Left lung (tissue), 10 donors: Measurements from ENCODE around the gene TSEN34. TPM values are rescaled to one million over a fixed set of nuclear protein-coding genes. Genes with fewer than 3 reads are reported as not detected.

ENCODE experiments used
- ATAC-seq: fragments of 200-7000 bp; cut with Tn5 transposase; one replicate; pipeline ENCODE4 v1.9.1; 2020; ENCODE audit warnings: moderate library complexity
- DNase-seq, 4 donors: peaks; one replicate each; pipeline ENCODE4 v3.0.0-alpha.2; 2013 to 2020
- H3K27ac ChIP-seq, 2 donors: fragments of 200-600 bp; sonication (generic) in 1 of 2; one replicate each; pipeline versions ENCODE4 v1.5.0 to v1.8.0; 2020 to 2021
- H3K27me3 ChIP-seq, 2 donors: fragments of 200-600 bp; sonication (generic) in 1 of 2; one replicate each; pipeline versions ENCODE4 v1.5.0 to v1.8.0; 2020 to 2021
- H3K36me3 ChIP-seq, 2 donors: fragments of 200-600 bp; sonication (generic) in 1 of 2; one replicate each; pipeline versions ENCODE4 v1.5.0 to v1.8.0; 2020 to 2021
- H3K4me1 ChIP-seq, 2 donors: fragments of 200-600 bp; one replicate each; pipeline ENCODE4 v1.8.0; 2021
- H3K4me3 ChIP-seq, 2 donors: fragments of 200-600 bp; sonication (generic) in 1 of 2; one replicate each; pipeline versions ENCODE4 v1.5.0 to v1.8.0; 2020 to 2021; ENCODE audit warnings: mild to moderate bottlenecking in 1 of 2
- H3K9me3 ChIP-seq, 2 donors: fragments of 200-600 bp; sonication (generic) in 1 of 2; one replicate each; pipeline versions ENCODE4 v1.5.0 to v1.8.0; 2020 to 2021
- CTCF ChIP-seq, 2 donors: fragments of 200-600 bp; sonication (generic) in 1 of 2; IDR thresholded peaks; one replicate each; pipeline versions ENCODE4 v1.5.0 to v1.8.0; 2021; ENCODE audit warnings: antibody characterized with exemption in 2 of 2
- intact Hi-C, 2 donors: fragments of 100-400 bp; cut with DNase I; formaldehyde crosslinking; loops; one replicate each; pipeline versions ENCODE4 v1.11.2 to v1.14.2; 2022
- polyA plus RNA-seq, 6 donors: library from polyadenylated mRNA; unstranded; fragments of 120-200 nt; gene quantifications; one replicate each; pipeline ENCODE4 v1.2.1, GENCODE V29; 2013; ENCODE audit not compliant: insufficient read length in 6 of 6
- total RNA-seq, 2 donors: library from RNA; stranded (reverse); fragmentation: NEBNext Ultra II Directional; extraction: Animal tissue kit (Norgen Biotek cat#: 25700); gene quantifications; one replicate each; pipeline ENCODE4 v1.2.1, GENCODE V29; 2021
- donor health status: DM: no; HTN: yes; CAD: no.
- donor health status: DM: no; HTN: no; CAD: no.

TSEN34 gene
- total and polyA plus RNA-seq, 8 donors: 32.2 to 60.6 (median 42.0) TPM

GRCh38 chr19:54145541-54146158 is 45.5 kb upstream of the TSEN34 start:
- intact Hi-C loops: no loop called here
- ATAC-seq: no peak

GRCh38 chr19:54147676-54148075 is 43.4 kb upstream of the TSEN34 start:
- intact Hi-C loops: no loop called here
- ATAC-seq: no peak
- no peaks in the 10 kb centered on the region for H3K9me3 ChIP-seq
- H3K4me3 ChIP-seq: no peak overlapping the region
- no peaks in the 10 kb centered on the region for H3K4me1 ChIP-seq
- no peak for DNase-seq
- H3K27ac ChIP-seq: no peak overlapping the region
- TF ChIP-seq CTCF (IDR thresholded peaks at IDR 0.05): no peak
- H3K27me3 ChIP-seq: no peaks in the 10 kb centered on the region
- H3K36me3 ChIP-seq: peaks cover 11 to 100% of the 10 kb centered on the region in 2 donors

More at GRCh38 chr19:54145541-54146158, 45.5 kb upstream of the TSEN34 start:
- Histone ChIP-seq H3K9me3 (no peaks in the 10 kb centered on the region), H3K4me1 (peaks cover 0 to 11% of the 10 kb centered on the region in 2 donors), H3K27me3 (no peaks in the 10 kb centered on the region), H3K4me3 (no peak overlapping the region), H3K27ac (no peak overlapping the region), H3K36me3 (peaks cover 11 to 86% of the 10 kb centered on the region in 2 donors)
- no peak for TF ChIP-seq CTCF (IDR thresholded peaks at IDR 0.05)
- DNase-seq: no peak

- ATAC-seq (no peak), DNase-seq (peak in 1 of 4 donors; percentile 82)
- TF ChIP-seq CTCF (IDR thresholded peaks at IDR 0.05): no peak
- H3K9me3 ChIP-seq: no peaks in the 10 kb centered on the region
- H3K27ac ChIP-seq: no peak overlapping the region
- intact Hi-C loops: no loop called here
- H3K27me3 ChIP-seq: no peaks in the 10 kb centered on the region
- H3K4me1 ChIP-seq: no peaks in the 10 kb centered on the region
- no peak overlapping the region for H3K4me3 ChIP-seq
- peaks cover 11 to 100% of the 10 kb centered on the region in 2 donors for H3K36me3 ChIP-seq
Observed at GRCh38 chr19:54148158-54148557, 43.0 kb upstream of the TSEN34 start.

- no peak for TF ChIP-seq CTCF (IDR thresholded peaks at IDR 0.05)
- DNase-seq (no peak), ATAC-seq (no peak)
- H3K9me3 ChIP-seq: no peaks in the 10 kb centered on the region
- intact Hi-C loops: no loop called here
- H3K4me3 ChIP-seq: no peak overlapping the region
- no peak overlapping the region for H3K27ac ChIP-seq
- H3K36me3 ChIP-seq: peaks cover 4 to 100% of the 10 kb centered on the region in 2 donors
- H3K27me3 ChIP-seq: no peaks in the 10 kb centered on the region
- no peaks in the 10 kb centered on the region for H3K4me1 ChIP-seq
Observed at GRCh38 chr19:54149021-54149812, 41.9 kb upstream of the TSEN34 start.

- intact Hi-C loops: no loop called here
- H3K27ac ChIP-seq: no peak overlapping the region
Observed at GRCh38 chr19:54151362-54152035, 39.6 kb upstream of the TSEN34 start.

More at GRCh38 chr19:54151362-54152035, 39.6 kb upstream of the TSEN34 start:
- H3K4me1 ChIP-seq: no peaks in the 10 kb centered on the region
- ATAC-seq: no peak
- H3K27me3 ChIP-seq: no peaks in the 10 kb centered on the region
- no peaks in the 10 kb centered on the region for H3K9me3 ChIP-seq
- H3K4me3 ChIP-seq: no peak overlapping the region
- TF ChIP-seq CTCF (IDR thresholded peaks at IDR 0.05): no peak
- DNase-seq: no peak
- peaks cover 4 to 100% of the 10 kb centered on the region in 2 donors for H3K36me3 ChIP-seq
